ENCODE data around the gene PIP5KL1. TPM values are rescaled to one million over a fixed set of nuclear protein-coding genes. Genes with fewer than 3 reads are reported as not detected.

Gene PIP5KL1
- total and polyA plus RNA-seq, 9 donors, result 0.10 to 4.0 (median 1.9) TPM

DNA sequence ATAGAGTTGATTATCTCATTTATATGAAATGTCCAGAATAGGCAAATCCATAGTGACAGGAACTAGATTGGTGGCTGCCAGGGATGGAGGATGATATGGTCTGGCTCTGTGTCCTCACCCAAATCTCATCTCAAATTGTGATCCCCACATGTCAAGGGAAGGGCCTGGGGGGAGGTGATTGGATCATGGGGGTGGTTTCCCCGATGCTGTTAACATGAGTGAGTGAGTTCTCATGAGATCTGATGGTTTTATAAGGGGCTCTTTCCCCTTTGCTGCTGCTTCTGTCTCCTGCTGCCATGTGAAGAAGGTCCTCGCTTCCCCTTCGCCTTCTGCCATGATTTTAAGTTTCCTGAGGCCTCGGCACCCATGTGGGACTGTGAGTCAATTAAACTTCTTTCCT lies 28.8 kb upstream of the PIP5KL1 start:
- Histone ChIP-seq H3K4me1 (ENCODE audit: insufficient read depth) (peaks cover 47% of the 10 kb centered on the region), H3K27me3 (no peaks in the 10 kb centered on the region), H3K9me3 (no peaks in the 10 kb centered on the region), H3K27ac (no peak overlapping the region), H3K36me3 (no peaks in the 10 kb centered on the region), H3K4me3 (no peak overlapping the region)
- no peak for DNase-seq
- intact Hi-C loops (cut with DNase I), result no loop called here
- no peak for TF ChIP-seq EP300 (IDR thresholded peaks at IDR 0.05)
- TF ChIP-seq POLR2A (IDR thresholded peaks at IDR 0.05), result no peak
- TF ChIP-seq, protein P1, sequence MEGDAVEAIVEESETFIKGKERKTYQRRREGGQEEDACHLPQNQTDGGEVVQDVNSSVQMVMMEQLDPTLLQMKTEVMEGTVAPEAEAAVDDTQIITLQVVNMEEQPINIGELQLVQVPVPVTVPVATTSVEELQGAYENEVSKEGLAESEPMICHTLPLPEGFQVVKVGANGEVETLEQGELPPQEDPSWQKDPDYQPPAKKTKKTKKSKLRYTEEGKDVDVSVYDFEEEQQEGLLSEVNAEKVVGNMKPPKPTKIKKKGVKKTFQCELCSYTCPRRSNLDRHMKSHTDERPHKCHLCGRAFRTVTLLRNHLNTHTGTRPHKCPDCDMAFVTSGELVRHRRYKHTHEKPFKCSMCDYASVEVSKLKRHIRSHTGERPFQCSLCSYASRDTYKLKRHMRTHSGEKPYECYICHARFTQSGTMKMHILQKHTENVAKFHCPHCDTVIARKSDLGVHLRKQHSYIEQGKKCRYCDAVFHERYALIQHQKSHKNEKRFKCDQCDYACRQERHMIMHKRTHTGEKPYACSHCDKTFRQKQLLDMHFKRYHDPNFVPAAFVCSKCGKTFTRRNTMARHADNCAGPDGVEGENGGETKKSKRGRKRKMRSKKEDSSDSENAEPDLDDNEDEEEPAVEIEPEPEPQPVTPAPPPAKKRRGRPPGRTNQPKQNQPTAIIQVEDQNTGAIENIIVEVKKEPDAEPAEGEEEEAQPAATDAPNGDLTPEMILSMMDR (IDR thresholded peaks at IDR 0.05), result no peak
- WGBS, 3 donors, result 94 to 98% (median 97%) methylated on average over 4 of the region's 4 CpGs

- TF ChIP-seq EP300 (IDR thresholded peaks at IDR 0.05) (no peak), POLR2A (IDR thresholded peaks at IDR 0.05) (no peak)
- TF ChIP-seq, protein P1 (IDR thresholded peaks at IDR 0.05), result no peak
- DNase-seq, result no peak
- WGBS, 3 donors, result 95 to 100% (median 98%) methylated on average over 1 of the region's 1 CpG
- Histone ChIP-seq H3K9me3 (no peaks in the 10 kb centered on the region), H3K27me3 (no peaks in the 10 kb centered on the region), H3K36me3 (no peaks in the 10 kb centered on the region), H3K4me1 (ENCODE audit: insufficient read depth) (peaks cover 42% of the 10 kb centered on the region), H3K4me3 (no peak overlapping the region), H3K27ac (no peak overlapping the region)
- intact Hi-C loops (cut with DNase I), result no loop called here
These were observed 28.2 kb upstream of the PIP5KL1 start for GRCh38 chr9:127958728-127959127.

DNA sequence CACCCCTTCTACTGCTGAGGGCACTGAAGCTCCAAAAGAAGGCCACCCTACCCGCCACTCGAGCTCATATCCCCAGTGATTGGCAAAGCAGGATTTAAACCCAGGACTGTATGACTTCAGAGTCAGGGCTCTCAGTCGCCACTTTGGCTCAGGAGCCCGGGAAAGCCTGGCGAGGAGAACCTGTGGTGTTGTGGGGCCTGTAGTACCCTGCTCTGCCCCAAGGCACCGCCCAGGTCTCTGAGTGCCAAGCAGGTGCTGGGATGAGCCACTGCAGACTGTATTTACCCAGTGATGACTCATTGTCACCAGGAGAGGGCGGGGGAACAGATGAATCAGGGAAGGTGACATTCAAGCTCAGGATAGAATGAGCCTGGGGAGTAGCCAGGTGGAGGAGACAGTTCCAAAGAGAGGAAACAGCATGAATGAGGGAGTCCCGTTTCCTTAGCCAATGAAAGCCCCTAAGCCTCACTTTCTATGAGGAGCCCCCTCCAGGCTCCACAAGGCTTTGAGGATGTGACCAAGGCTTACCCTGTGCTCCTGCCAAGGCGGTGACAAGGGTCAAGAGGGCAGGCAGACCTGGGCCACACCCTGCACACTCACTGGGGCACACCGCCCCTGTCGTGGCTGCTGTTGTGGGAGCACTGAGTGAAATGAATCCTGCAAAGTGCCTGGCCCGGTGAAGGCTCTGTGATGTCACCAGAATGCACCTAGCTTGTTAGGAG lies 24.9 kb upstream of the PIP5KL1 start:
- peaks cover 26% of the 10 kb centered on the region for H3K4me1 ChIP-seq (ENCODE audit: insufficient read depth)
- peak in 1 of 5 donors; percentile 47 for DNase-seq
- WGBS, 3 donors, result 73 to 77% (median 74%) methylated on average over 12 of the region's 12 CpGs
- H3K4me3 ChIP-seq, result no peak overlapping the region
- TF ChIP-seq POLR2A (IDR thresholded peaks at IDR 0.05), result no peak
- TF ChIP-seq, protein P1 (IDR thresholded peaks at IDR 0.05), result no peak
- TF ChIP-seq EP300 (IDR thresholded peaks at IDR 0.05), result no peak
- H3K36me3 ChIP-seq, result no peaks in the 10 kb centered on the region
- H3K27ac ChIP-seq, result no peak overlapping the region
- H3K27me3 ChIP-seq, result no peaks in the 10 kb centered on the region
- H3K9me3 ChIP-seq, result no peaks in the 10 kb centered on the region
- intact Hi-C loops (cut with DNase I), result no loop called here

DNA sequence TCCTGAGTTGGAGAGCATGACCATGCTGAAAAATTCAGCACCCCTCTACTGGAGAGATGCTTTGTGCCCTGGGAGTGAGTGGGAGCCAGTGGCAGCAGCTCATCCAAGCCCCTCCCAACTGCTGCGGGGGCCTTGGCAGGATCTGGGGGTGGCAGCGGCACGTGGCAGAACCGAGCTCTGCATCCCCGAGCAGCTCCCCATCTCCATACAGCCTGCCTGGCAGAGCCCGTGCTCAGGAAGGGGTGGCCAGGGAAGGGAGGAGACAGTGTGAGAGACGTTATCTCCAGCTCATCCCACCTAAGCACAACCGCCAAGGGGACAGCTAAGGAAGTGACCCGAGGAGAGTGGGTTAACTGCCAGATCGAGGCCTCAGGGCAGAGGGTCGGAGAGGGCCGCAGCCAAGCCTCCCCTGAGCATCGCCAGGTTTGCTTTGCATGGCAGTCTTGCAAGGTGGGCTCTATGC lies 24.3 kb upstream of the PIP5KL1 start:
- 37 to 43% (median 40%) methylated on average over 13 of the region's 13 CpGs for WGBS, 3 donors
- no peak for DNase-seq
- TF ChIP-seq POLR2A (IDR thresholded peaks at IDR 0.05) (no peak), EP300 (IDR thresholded peaks at IDR 0.05) (no peak)
- TF ChIP-seq, protein P1 (IDR thresholded peaks at IDR 0.05), result no peak
- Histone ChIP-seq H3K4me3 (no peak overlapping the region), H3K27ac (no peak overlapping the region), H3K4me1 (ENCODE audit: insufficient read depth) (peaks cover 23% of the 10 kb centered on the region), H3K27me3 (no peaks in the 10 kb centered on the region), H3K9me3 (no peaks in the 10 kb centered on the region), H3K36me3 (no peaks in the 10 kb centered on the region)
- intact Hi-C loops (cut with DNase I), result no loop called here

Measured in ovary (tissue), 9 donors.